ENCODE data around the gene MTHFSD.

DNA sequence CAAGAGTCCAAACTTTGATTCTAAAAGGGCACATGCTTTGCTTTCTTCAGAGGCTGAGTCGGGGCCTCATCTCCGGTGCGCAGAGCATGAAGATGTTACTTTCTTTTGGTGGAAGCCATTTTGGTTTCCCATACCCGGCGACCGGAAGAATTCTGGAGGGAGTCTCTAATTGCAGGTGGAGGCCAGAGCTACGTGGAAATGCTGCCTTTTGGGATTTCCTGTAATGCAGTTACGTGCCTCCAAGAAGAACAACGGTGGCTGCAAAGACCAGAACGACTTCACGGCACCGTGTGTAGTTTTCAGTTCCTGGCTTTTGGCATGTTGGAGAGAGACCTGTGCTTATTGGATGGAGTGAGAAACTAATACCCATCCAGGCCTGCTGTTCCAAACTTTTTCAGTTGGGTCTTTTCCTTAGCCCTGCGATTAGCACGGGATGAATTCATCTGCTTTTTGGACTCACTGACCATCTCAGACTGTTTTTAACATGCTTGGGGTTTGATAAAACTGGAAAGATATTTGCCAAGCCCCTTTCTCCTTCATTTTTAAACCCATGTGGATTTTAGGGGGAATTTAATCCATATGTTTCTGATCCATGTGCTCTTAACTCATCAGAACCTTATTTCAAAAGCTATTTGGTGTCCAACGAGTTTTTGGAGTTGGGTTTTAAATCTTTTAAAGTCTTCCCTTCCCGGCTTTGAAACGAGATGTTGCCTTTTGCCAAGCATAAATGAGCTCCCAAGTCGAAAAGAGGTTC is 42.3 kb upstream of the MTHFSD start:
- TF ChIP-seq POLR2A (IDR thresholded peaks at IDR 0.05), result no peak
- TF ChIP-seq, protein P1, sequence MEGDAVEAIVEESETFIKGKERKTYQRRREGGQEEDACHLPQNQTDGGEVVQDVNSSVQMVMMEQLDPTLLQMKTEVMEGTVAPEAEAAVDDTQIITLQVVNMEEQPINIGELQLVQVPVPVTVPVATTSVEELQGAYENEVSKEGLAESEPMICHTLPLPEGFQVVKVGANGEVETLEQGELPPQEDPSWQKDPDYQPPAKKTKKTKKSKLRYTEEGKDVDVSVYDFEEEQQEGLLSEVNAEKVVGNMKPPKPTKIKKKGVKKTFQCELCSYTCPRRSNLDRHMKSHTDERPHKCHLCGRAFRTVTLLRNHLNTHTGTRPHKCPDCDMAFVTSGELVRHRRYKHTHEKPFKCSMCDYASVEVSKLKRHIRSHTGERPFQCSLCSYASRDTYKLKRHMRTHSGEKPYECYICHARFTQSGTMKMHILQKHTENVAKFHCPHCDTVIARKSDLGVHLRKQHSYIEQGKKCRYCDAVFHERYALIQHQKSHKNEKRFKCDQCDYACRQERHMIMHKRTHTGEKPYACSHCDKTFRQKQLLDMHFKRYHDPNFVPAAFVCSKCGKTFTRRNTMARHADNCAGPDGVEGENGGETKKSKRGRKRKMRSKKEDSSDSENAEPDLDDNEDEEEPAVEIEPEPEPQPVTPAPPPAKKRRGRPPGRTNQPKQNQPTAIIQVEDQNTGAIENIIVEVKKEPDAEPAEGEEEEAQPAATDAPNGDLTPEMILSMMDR (IDR thresholded peaks at IDR 0.05 in 8 of 11, conservative IDR thresholded peaks at IDR 0.05 in 3 of 11), result no peak

All from spleen (tissue), 7 donors.